PFSK-1 (cell line): Measurements from ENCODE around the gene CBR3.

Source experiments
- FOXP2 ChIP-seq: optimal IDR thresholded peaks from 2 replicates; pipeline ENCODE3; 2011; ENCODE audit warnings: borderline replicate concordance, control low read depth, inconsistent platforms; ENCODE audit not compliant: insufficient read depth; ENCODE audit errors: extremely low read length, extremely low read depth
- POLR2AphosphoS5 ChIP-seq: IDR thresholded peaks from 2 replicates; pipeline ENCODE4 v1.6.1; 2012; ENCODE audit warnings: low read depth, mild to moderate bottlenecking, control low read depth, low read length, moderate library complexity
- SIN3A ChIP-seq: IDR thresholded peaks from 2 replicates; pipeline ENCODE4 v1.6.1; 2012; ENCODE audit warnings: mild to moderate bottlenecking, low read length, moderate library complexity, borderline replicate concordance; ENCODE audit not compliant: insufficient read depth
- TAF1 ChIP-seq: IDR thresholded peaks from 2 replicates; pipeline ENCODE4 v1.6.1; 2012; ENCODE audit warnings: low read length, control low read depth, borderline replicate concordance; ENCODE audit not compliant: insufficient read depth
- TF ChIP-seq, protein P1 (sequence below), 2 experiments: IDR thresholded peaks; 2 replicates each; pipeline versions ENCODE4 v1.6.1 to v1.8.0; 2011 to 2012; ENCODE audit warnings: low read depth in 2 of 2, low read length in 2 of 2, control low read depth in 1 of 2, inconsistent platforms in 1 of 2, mild to moderate bottlenecking in 1 of 2, moderate library complexity in 1 of 2; ENCODE audit not compliant: insufficient read depth in 1 of 2

Gene CBR3

DNA sequence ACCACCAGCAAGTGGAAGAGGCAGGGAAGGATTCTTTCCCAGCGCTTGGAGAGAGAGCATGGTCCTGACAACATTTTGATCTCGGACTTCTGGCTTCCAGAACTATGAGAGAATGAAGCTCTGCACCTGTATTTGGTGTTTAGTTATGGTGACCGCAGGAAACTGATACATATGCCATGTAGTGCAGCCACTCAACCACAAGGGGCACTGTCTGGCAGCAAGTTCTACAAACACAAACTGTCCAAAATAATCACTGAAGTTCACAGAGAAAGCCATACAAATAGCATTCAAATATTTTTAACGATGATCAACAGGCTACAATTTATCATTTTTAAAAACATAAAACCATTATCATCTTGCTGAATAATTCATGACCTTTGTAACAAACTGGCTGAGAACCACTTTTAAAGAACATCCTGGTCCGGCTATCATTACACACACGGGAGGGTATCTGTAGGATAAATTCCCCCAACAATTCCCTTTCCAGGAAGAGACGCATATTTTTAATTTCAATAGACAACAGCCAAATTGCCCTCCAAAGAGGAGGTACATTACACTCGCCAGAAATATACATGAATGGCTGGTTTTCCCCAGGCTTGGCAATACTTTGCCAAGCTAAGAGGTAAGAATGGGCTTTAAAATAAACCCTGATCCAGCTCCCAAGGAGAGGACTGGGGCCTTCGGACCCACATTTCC lies 9.2 kb upstream of the CBR3 start:
- TF ChIP-seq FOXP2 (no peak), TAF1 (no peak), SIN3A (no peak), POLR2AphosphoS5 (no peak)
- TF ChIP-seq, protein P1, sequence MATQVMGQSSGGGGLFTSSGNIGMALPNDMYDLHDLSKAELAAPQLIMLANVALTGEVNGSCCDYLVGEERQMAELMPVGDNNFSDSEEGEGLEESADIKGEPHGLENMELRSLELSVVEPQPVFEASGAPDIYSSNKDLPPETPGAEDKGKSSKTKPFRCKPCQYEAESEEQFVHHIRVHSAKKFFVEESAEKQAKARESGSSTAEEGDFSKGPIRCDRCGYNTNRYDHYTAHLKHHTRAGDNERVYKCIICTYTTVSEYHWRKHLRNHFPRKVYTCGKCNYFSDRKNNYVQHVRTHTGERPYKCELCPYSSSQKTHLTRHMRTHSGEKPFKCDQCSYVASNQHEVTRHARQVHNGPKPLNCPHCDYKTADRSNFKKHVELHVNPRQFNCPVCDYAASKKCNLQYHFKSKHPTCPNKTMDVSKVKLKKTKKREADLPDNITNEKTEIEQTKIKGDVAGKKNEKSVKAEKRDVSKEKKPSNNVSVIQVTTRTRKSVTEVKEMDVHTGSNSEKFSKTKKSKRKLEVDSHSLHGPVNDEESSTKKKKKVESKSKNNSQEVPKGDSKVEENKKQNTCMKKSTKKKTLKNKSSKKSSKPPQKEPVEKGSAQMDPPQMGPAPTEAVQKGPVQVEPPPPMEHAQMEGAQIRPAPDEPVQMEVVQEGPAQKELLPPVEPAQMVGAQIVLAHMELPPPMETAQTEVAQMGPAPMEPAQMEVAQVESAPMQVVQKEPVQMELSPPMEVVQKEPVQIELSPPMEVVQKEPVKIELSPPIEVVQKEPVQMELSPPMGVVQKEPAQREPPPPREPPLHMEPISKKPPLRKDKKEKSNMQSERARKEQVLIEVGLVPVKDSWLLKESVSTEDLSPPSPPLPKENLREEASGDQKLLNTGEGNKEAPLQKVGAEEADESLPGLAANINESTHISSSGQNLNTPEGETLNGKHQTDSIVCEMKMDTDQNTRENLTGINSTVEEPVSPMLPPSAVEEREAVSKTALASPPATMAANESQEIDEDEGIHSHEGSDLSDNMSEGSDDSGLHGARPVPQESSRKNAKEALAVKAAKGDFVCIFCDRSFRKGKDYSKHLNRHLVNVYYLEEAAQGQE (IDR thresholded peaks at IDR 0.05; ENCODE audit: insufficient read depth in 1 of 2, low read depth in 2 of 2, low read length in 2 of 2) = no peak

DNA sequence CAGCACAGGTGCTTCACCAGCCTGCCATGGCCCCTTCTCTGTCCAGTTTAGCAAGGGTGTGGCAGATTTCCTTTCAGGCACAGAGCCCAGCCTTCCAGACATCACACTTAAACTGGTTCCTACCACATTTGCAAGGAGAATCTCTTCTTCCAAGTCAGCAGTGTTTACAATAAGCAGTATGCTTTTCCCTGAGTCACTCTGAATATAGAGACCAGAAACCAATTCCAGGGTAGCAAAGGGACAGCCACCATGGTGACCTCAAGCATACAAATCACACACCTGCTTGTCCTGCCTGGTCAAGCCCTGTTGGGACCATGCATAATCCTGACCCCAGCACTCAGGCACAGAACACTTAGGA lies 8.7 kb upstream of the CBR3 start:
- no peak for TF ChIP-seq POLR2AphosphoS5
- TF ChIP-seq TAF1 = no peak
- TF ChIP-seq FOXP2 = no peak
- TF ChIP-seq, protein P1 (IDR thresholded peaks at IDR 0.05; ENCODE audit: insufficient read depth in 1 of 2, low read depth in 2 of 2, low read length in 2 of 2) = no peak
- no peak for TF ChIP-seq SIN3A

DNA sequence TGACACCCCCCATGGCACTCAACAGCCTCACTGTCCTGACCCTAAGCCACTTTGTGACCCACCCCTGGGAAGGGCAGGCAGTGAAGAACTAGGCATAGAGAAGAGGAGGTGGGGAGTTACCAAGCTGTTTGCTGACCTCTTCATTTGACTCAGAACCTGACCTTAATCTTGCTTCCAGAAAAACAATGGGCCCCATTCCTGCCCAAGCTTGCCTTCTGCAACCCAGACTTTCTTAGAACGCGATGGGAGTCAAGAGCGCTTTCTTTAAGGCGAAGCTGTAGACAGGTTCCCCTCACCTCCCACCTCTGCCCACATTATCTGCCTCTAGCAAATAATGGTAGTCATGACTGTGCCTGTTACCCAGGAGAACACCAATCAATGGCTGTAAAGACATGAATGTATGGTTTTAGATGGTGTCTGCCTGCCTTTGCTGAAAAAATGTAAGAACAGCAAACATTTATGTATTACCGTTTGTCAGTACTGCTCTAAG lies 8.2 kb upstream of the CBR3 start:
- TF ChIP-seq FOXP2 (no peak), POLR2AphosphoS5 (no peak), SIN3A (no peak)
- TF ChIP-seq, protein P1 (IDR thresholded peaks at IDR 0.05; ENCODE audit: insufficient read depth in 1 of 2, low read depth in 2 of 2, low read length in 2 of 2) = no peak

DNA sequence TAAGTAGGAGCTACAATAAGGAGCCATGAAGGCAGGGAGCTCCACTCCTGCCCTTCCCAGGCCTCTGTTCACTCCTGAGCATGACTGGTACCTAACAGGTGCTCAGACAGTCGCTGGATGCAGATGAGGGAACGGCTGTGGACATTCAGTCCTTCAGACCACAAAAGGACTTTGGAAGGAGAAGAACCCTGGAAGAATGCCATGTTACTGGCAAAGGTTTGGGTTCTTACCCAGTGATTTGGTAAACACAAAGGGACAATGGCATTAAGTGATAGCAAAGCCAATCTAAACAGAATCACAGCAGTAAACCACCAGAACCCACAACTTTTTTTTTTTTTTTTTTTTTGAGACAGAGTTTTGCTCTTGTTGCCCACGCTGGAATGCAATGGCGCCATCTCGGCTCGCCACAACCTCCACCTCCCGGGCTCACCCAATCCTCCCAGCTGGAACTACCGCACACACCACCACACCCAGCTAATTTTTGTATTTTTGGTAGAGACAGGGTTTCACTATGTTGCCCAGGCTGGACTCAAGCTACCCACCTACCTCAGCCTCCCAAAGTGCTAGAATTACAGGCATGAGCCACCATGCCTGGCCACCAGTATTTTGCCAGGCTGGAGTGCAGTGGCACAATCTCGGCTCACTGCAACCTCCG lies 7.5 kb upstream of the CBR3 start:
- TF ChIP-seq, protein P1 (IDR thresholded peaks at IDR 0.05; ENCODE audit: insufficient read depth in 1 of 2, low read depth in 2 of 2, low read length in 2 of 2) = no peak
- TF ChIP-seq TAF1 = no peak
- no peak for TF ChIP-seq FOXP2
- no peak for TF ChIP-seq SIN3A
- no peak for TF ChIP-seq POLR2AphosphoS5
